Stimulated activated CD4-positive, alpha-beta T cell treated with anti-CD3 and anti-CD28 coated beads, TNF-alpha, amount 100 ng/mL, for 48 hours (primary cell): ENCODE measurements around the gene MED29.
A peak's percentile ranks its signal among the peaks of the same experiment; 100 is the strongest.

Source experiments
- DNase-seq, 3 donors: peaks; one replicate each; pipeline ENCODE4 v3.0.0-alpha.2; 2020; ENCODE audit warnings: low read depth in 3 of 3

MED29 gene

GRCh38 chr19:39411081-39411831, 20.1 kb downstream of the MED29 start:
- DNase-seq: no peak

GRCh38 chr19:39411832-39412099, 20.6 kb downstream of the MED29 start:
- peak; percentile 82 to 89 (median 85) for DNase-seq

GRCh38 chr19:39412100-39412866, 21.1 kb downstream of the MED29 start, which contains the start of gene PLEKHG2:
Gene PLEKHG2, plus strand, starts transcription at chr19:39412669. Its CDS starts 1,418 bp downstream, at chr19:39414087.
- DNase-seq: peak; percentile 91 to 99 (median 96)

GRCh38 chr19:39412867-39413271, 21.7 kb downstream of the MED29 start:
- DNase-seq: no peak

- DNase-seq: no peak
These were observed 22.2 kb downstream of the MED29 start for GRCh38 chr19:39413272-39413910.

GRCh38 chr19:39413911-39414608, 22.9 kb downstream of the MED29 start:
- no peak for DNase-seq

GRCh38 chr19:39415111-39416046, 24.2 kb downstream of the MED29 start:
- DNase-seq: no peak

GRCh38 chr19:39416152-39417120, 25.3 kb downstream of the MED29 start:
- DNase-seq: no peak

- no peak for DNase-seq
These were observed 26.4 kb downstream of the MED29 start for GRCh38 chr19:39417463-39418181.

- DNase-seq: no peak
These were observed 27.8 kb downstream of the MED29 start for GRCh38 chr19:39419003-39419402.

GRCh38 chr19:39420769-39421168, 29.6 kb downstream of the MED29 start:
- no peak for DNase-seq

- DNase-seq: no peak
These were observed 30.8 kb downstream of the MED29 start for GRCh38 chr19:39422020-39422419.

- no peak for DNase-seq
These were observed 32.3 kb downstream of the MED29 start for GRCh38 chr19:39423258-39424086.

GRCh38 chr19:39424934-39425333, 33.8 kb downstream of the MED29 start:
- no peak for DNase-seq

- DNase-seq: no peak
These were observed 34.6 kb downstream of the MED29 start for GRCh38 chr19:39425744-39426143.

GRCh38 chr19:39426170-39426569, 35.0 kb downstream of the MED29 start:
- no peak for DNase-seq

GRCh38 chr19:39427707-39428106, 36.5 kb downstream of the MED29 start:
- no peak for DNase-seq
